Right atrium auricular region (tissue), 2 donors: ENCODE results near the gene ZNF726. TPM values are rescaled to one million over a fixed set of nuclear protein-coding genes. Genes with fewer than 3 reads are reported as not detected.

Experiments
- DNase-seq: peaks from one replicate; pipeline ENCODE4 v3.0.0-alpha.2; 2019; ENCODE audit warnings: low spot score
- H3K27ac ChIP-seq, 2 donors: fragments of 200-600 bp; sonication (generic); 1 replicate in 1 of 2; 2 replicates in 1 of 2; pipeline ENCODE4 v1.5.1; 2016 to 2019
- H3K27me3 ChIP-seq, 2 donors: fragments of 200-600 bp; sonication (generic); one replicate each; pipeline versions ENCODE4 v1.5.1 to v1.6.0; 2017 to 2019
- H3K36me3 ChIP-seq: fragments of 200-600 bp; sonication (generic); one replicate; pipeline ENCODE4 v1.5.1; 2016
- H3K4me1 ChIP-seq, 2 donors: fragments of 200-600 bp; sonication (generic); one replicate each; pipeline versions ENCODE4 v1.5.1 to v1.6.0; 2017 to 2019
- H3K4me3 ChIP-seq, 2 donors: fragments of 200-600 bp; sonication (generic); 1 replicate in 1 of 2; 2 replicates in 1 of 2; pipeline ENCODE4 v1.5.1; 2017 to 2019; ENCODE audit warnings: mild to moderate bottlenecking in 1 of 2, moderate library complexity in 1 of 2
- H3K9me3 ChIP-seq, 2 donors: fragments of 200-600 bp; sonication (generic); one replicate each; pipeline ENCODE4 v1.5.1; 2019
- total RNA-seq, 2 donors: library from RNA; depleted of rRNA; stranded (reverse); fragments of >200 nt; gene quantifications; one replicate each; pipeline ENCODE4 v1.1.0, GENCODE V29; 2016
- TF ChIP-seq, protein P1 (sequence below), 2 donors: fragments of 200-600 bp; sonication (generic); IDR thresholded peaks; one replicate each; pipeline ENCODE4 v1.5.1; 2019; ENCODE audit warnings: antibody characterized with exemption in 2 of 2

ZNF726 gene
- total RNA-seq, 2 donors from 2014 or later: not detected

DNA sequence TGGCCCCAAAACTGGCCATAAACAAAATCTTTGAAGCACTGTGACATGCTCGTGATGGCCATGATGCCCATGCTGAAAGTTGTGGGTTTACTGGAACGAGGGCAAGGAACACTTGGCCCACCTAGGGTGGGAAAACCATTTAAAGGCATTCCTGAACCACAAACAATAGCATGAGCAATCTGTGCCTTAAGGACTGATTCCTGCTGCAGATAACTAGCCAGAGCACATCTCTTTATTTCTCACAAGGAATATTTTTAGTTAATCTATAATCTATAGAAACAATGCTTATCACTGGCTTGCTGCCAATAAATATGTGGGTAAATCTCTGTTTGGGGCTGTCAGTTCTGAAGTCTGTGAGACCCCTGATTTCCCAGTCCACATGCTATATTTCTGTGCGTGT is 10.3 kb upstream of the ZNF726 start:
- no peaks in the 10 kb centered on the region for H3K27me3 ChIP-seq
- H3K9me3 ChIP-seq: peaks cover 0 to 22% of the 10 kb centered on the region in 2 donors
- TF ChIP-seq, protein P1, sequence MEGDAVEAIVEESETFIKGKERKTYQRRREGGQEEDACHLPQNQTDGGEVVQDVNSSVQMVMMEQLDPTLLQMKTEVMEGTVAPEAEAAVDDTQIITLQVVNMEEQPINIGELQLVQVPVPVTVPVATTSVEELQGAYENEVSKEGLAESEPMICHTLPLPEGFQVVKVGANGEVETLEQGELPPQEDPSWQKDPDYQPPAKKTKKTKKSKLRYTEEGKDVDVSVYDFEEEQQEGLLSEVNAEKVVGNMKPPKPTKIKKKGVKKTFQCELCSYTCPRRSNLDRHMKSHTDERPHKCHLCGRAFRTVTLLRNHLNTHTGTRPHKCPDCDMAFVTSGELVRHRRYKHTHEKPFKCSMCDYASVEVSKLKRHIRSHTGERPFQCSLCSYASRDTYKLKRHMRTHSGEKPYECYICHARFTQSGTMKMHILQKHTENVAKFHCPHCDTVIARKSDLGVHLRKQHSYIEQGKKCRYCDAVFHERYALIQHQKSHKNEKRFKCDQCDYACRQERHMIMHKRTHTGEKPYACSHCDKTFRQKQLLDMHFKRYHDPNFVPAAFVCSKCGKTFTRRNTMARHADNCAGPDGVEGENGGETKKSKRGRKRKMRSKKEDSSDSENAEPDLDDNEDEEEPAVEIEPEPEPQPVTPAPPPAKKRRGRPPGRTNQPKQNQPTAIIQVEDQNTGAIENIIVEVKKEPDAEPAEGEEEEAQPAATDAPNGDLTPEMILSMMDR (IDR thresholded peaks at IDR 0.05): no peak
- H3K27ac ChIP-seq: no peak overlapping the region
- DNase-seq: no peak
- H3K4me3 ChIP-seq: no peak overlapping the region
- H3K4me1 ChIP-seq: no peaks in the 10 kb centered on the region
- H3K36me3 ChIP-seq: no peaks in the 10 kb centered on the region

DNA sequence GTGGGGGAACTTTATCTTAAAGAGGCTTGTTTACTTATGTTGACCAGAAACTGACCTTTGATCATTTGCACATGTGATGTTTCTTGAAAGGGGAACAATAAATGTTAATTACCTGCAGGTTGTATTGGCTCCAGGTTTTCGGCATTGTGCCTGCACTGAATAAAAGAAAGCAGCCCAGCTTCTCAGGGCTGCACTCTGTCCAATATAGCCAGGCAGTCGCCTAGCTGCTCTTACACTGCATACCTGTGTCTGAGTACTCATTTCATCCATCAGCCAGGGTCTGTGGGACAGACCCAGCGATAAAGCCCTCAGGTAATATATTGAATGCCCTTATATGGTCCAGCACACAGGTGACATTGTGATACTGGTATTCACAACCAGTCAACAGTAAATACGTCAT is 8.9 kb upstream of the ZNF726 start:
- H3K4me3 ChIP-seq: no peak overlapping the region
- TF ChIP-seq, protein P1 (IDR thresholded peaks at IDR 0.05): no peak
- peaks cover 0 to 22% of the 10 kb centered on the region in 2 donors for H3K9me3 ChIP-seq
- H3K36me3 ChIP-seq: no peaks in the 10 kb centered on the region
- no peak overlapping the region for H3K27ac ChIP-seq
- H3K4me1 ChIP-seq: no peaks in the 10 kb centered on the region
- no peaks in the 10 kb centered on the region for H3K27me3 ChIP-seq
- no peak for DNase-seq

DNA sequence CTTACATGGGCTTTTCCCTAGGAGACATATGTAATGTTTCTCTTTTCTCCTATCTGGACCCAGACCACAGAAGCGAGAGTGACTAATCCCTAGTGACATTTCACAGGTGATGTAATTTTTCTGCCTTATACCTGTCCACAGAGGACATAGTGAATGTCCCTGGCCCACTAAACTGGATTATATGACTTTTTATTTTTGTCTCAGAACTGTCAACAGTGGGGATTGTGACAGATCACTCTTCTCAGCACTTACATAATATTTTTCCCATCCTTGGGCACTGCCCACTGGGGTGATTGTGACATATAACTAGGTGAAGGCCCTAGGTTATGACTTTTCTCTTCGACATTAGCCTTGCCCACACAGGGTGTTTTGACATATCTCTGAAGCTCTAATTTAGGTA is 7.9 kb upstream of the ZNF726 start:
- H3K9me3 ChIP-seq: peaks cover 0 to 22% of the 10 kb centered on the region in 2 donors
- TF ChIP-seq, protein P1 (IDR thresholded peaks at IDR 0.05): no peak
- DNase-seq: no peak
- no peaks in the 10 kb centered on the region for H3K36me3 ChIP-seq
- no peaks in the 10 kb centered on the region for H3K4me1 ChIP-seq
- no peak overlapping the region for H3K4me3 ChIP-seq
- no peak overlapping the region for H3K27ac ChIP-seq
- no peaks in the 10 kb centered on the region for H3K27me3 ChIP-seq

DNA sequence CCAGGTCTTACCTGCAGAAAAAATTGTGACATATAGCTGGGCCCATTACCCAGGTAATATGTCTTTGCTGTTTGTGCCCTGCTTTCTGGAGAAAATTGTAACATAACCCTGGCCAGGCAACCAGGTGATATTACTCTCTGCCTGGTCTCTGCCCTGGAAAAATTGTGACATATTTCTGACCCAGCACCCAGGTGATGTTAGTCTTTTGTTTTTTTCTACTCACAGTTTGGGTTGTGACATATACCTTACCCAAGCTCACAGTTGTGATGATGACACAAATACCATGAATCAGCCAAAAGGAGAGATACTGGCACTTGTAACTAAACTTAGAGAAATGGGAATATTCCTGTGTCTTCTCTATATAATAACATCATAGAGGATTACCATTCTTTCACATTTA is 6.5 kb upstream of the ZNF726 start:
- peaks cover 0 to 22% of the 10 kb centered on the region in 2 donors for H3K9me3 ChIP-seq
- no peaks in the 10 kb centered on the region for H3K27me3 ChIP-seq
- H3K27ac ChIP-seq: no peak overlapping the region
- H3K36me3 ChIP-seq: no peaks in the 10 kb centered on the region
- TF ChIP-seq, protein P1 (IDR thresholded peaks at IDR 0.05): no peak
- no peaks in the 10 kb centered on the region for H3K4me1 ChIP-seq
- DNase-seq: no peak
- no peak overlapping the region for H3K4me3 ChIP-seq

DNA sequence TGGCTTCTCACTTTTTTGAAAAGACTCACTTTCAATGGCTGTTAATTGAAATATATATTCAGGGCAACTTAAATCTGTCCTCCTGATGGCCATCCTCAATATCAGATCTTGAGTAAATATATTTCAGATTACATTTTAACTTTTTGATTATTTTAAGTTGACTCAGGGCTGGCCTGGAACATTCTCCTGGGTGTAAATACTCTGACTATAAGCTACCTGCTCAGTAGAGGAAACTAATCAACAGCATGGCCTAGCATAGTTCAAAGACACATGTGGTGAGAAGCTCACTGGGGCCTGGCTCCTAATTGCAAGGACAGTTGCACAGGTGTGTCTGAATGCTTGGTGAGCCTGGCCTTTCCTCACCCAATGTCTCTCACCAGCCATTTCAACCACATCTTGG is 5.5 kb upstream of the ZNF726 start:
- Histone ChIP-seq H3K9me3 (peaks cover 0 to 18% of the 10 kb centered on the region in 2 donors), H3K36me3 (no peaks in the 10 kb centered on the region), H3K4me3 (no peak overlapping the region), H3K27ac (no peak overlapping the region), H3K27me3 (no peaks in the 10 kb centered on the region), H3K4me1 (no peaks in the 10 kb centered on the region)
- TF ChIP-seq, protein P1 (IDR thresholded peaks at IDR 0.05): no peak
- no peak for DNase-seq

DNA sequence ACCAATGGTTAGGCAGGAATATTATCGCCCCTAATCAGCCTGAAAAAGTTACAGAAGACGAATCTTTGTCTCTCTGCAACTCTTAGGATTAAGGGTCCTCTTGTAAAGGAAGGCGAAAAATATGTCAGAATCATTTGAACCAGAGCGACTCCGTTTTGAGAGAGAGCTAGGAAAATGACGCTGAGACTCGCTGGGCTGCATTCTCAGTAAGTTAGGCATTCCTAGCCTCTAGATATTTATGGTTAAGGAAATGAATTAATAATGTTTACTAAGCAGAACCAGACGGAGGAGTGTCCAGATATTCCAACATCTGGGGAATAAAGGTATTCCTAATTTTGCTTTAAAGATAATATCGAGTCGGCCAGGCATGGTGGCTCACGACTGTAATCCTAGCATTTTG is 755 bp upstream of the ZNF726 start:
- no peaks in the 10 kb centered on the region for H3K9me3 ChIP-seq

More for the DNA sequence above, 755 bp upstream of the ZNF726 start:
- Histone ChIP-seq H3K36me3 (no peaks in the 10 kb centered on the region), H3K4me1 (no peaks in the 10 kb centered on the region), H3K27me3 (no peaks in the 10 kb centered on the region), H3K4me3 (peak overlapping the region; percentile 43 to 64), H3K27ac (no peak overlapping the region)
- no peak for DNase-seq
- TF ChIP-seq, protein P1 (IDR thresholded peaks at IDR 0.05): no peak
